Neural cell (in vitro differentiated cells): ENCODE results near the gene VTI1B.

ENCODE experiments used
- EP300 ChIP-seq: fragments of 450-650 bp; conservative IDR thresholded peaks from 2 replicates; pipeline ENCODE4 v1.6.1; 2014; ENCODE audit warnings: antibody characterized with exemption, mild to moderate bottlenecking, moderate library complexity; ENCODE audit not compliant: poor library complexity, severe bottlenecking
- MXI1 ChIP-seq: fragments of 450-650 bp; conservative IDR thresholded peaks from 2 replicates; pipeline ENCODE4 v1.6.1; 2014; ENCODE audit warnings: antibody characterized with exemption, mild to moderate bottlenecking; ENCODE audit not compliant: poor library complexity, severe bottlenecking
- TF ChIP-seq, protein P1 (sequence below): fragments of 450-650 bp; IDR thresholded peaks from 2 replicates; pipeline ENCODE4 v1.5.1; 2014; ENCODE audit warnings: antibody characterized with exemption, mild to moderate bottlenecking, moderate library complexity; ENCODE audit not compliant: poor library complexity, severe bottlenecking

GRCh38 chr14:67703997-67704396 lies 29.6 kb upstream of the VTI1B start:
- TF ChIP-seq EP300 (no peak), MXI1 (no peak)
- TF ChIP-seq, protein P1, sequence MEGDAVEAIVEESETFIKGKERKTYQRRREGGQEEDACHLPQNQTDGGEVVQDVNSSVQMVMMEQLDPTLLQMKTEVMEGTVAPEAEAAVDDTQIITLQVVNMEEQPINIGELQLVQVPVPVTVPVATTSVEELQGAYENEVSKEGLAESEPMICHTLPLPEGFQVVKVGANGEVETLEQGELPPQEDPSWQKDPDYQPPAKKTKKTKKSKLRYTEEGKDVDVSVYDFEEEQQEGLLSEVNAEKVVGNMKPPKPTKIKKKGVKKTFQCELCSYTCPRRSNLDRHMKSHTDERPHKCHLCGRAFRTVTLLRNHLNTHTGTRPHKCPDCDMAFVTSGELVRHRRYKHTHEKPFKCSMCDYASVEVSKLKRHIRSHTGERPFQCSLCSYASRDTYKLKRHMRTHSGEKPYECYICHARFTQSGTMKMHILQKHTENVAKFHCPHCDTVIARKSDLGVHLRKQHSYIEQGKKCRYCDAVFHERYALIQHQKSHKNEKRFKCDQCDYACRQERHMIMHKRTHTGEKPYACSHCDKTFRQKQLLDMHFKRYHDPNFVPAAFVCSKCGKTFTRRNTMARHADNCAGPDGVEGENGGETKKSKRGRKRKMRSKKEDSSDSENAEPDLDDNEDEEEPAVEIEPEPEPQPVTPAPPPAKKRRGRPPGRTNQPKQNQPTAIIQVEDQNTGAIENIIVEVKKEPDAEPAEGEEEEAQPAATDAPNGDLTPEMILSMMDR = no peak
